Stimulated activated CD4-positive, alpha-beta T cell treated with anti-CD3 and anti-CD28 coated beads, Interleukin-1b, Interleukin-23, amount 100 ng/mL, for 48 hours (primary cell): ENCODE data around the gene SRD5A1.
"Not testable (repeated sequence)": the region's sequence is repeated elsewhere in the genome, so short reads cannot be mapped to it uniquely, and the experiment has no call there.

Experiments used
- DNase-seq: peaks from one replicate; pipeline ENCODE4 v3.0.0-alpha.2; 2020

The SRD5A1 gene

GRCh38 chr5:6649186-6649585 lies 15.9 kb downstream of the SRD5A1 start:
- DNase-seq, result no peak

GRCh38 chr5:6649681-6650080 lies 16.4 kb downstream of the SRD5A1 start:
- no peak for DNase-seq

GRCh38 chr5:6652025-6652424 lies 18.8 kb downstream of the SRD5A1 start:
- no peak for DNase-seq

- no peak for DNase-seq
These were observed 22.2 kb downstream of the SRD5A1 start for GRCh38 chr5:6655432-6655831.

GRCh38 chr5:6656680-6657079 lies 23.4 kb downstream of the SRD5A1 start:
- no peak for DNase-seq

- DNase-seq, result no peak
These were observed 26.9 kb downstream of the SRD5A1 start for GRCh38 chr5:6659941-6660684.

GRCh38 chr5:6660688-6661087 lies 27.4 kb downstream of the SRD5A1 start:
- DNase-seq, result no peak

GRCh38 chr5:6666762-6667161 lies 33.5 kb downstream of the SRD5A1 start:
- DNase-seq, result no peak

- DNase-seq, result no peak
These were observed 34.4 kb downstream of the SRD5A1 start for GRCh38 chr5:6667648-6668047.

GRCh38 chr5:6668717-6669116 lies 35.5 kb downstream of the SRD5A1 start:
- not testable (repeated sequence) for DNase-seq

GRCh38 chr5:6673031-6673430 lies 39.8 kb downstream of the SRD5A1 start:
- DNase-seq, result no peak

- no peak for DNase-seq
These were observed 40.7 kb downstream of the SRD5A1 start for GRCh38 chr5:6673963-6674362.

GRCh38 chr5:6674421-6674820 lies 41.2 kb downstream of the SRD5A1 start:
- DNase-seq, result no peak

- DNase-seq, result no peak
These were observed 41.6 kb downstream of the SRD5A1 start for GRCh38 chr5:6674886-6675285.

GRCh38 chr5:6675784-6676491 lies 42.7 kb downstream of the SRD5A1 start:
- no peak for DNase-seq

GRCh38 chr5:6676702-6677101 lies 43.5 kb downstream of the SRD5A1 start:
- no peak for DNase-seq

GRCh38 chr5:6678385-6678784 lies 45.1 kb downstream of the SRD5A1 start:
- no peak for DNase-seq

GRCh38 chr5:6680922-6681321 lies 47.7 kb downstream of the SRD5A1 start:
- DNase-seq, result no peak

- no peak for DNase-seq
These were observed 48.4 kb downstream of the SRD5A1 start for GRCh38 chr5:6681682-6682081.

GRCh38 chr5:6682239-6682638 lies 49.0 kb downstream of the SRD5A1 start:
- DNase-seq, result no peak

- DNase-seq, result no peak
These were observed 50.0 kb downstream of the SRD5A1 start for GRCh38 chr5:6683241-6683640.

GRCh38 chr5:6684075-6684474 lies 50.8 kb downstream of the SRD5A1 start:
- no peak for DNase-seq

GRCh38 chr5:6686501-6686900 lies 53.3 kb downstream of the SRD5A1 start:
- no peak for DNase-seq

GRCh38 chr5:6686915-6687409 lies 53.7 kb downstream of the SRD5A1 start:
- no peak for DNase-seq
